ENCODE results near the gene PMM1.

DNA sequence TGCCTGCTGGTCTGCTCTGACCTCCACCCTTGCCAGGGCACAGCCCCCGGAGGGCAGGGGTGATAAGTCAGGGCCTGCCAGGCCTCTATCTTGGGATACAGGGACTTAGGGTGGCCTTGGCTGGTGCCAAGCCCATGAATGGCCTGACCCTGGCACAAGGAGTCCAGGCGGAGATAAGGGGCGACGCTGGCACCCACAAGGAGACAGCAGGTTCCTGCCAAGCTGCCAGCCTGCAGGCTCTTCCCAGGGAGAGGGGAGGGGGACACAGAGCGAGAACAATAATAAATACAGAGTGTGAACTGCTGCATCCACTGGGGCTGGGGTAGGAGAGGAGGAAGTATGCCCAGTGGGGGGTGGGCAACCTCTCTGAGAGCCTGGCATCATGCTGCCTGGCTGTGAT lies 27.9 kb downstream of the PMM1 start:
- TF ChIP-seq, protein P1, sequence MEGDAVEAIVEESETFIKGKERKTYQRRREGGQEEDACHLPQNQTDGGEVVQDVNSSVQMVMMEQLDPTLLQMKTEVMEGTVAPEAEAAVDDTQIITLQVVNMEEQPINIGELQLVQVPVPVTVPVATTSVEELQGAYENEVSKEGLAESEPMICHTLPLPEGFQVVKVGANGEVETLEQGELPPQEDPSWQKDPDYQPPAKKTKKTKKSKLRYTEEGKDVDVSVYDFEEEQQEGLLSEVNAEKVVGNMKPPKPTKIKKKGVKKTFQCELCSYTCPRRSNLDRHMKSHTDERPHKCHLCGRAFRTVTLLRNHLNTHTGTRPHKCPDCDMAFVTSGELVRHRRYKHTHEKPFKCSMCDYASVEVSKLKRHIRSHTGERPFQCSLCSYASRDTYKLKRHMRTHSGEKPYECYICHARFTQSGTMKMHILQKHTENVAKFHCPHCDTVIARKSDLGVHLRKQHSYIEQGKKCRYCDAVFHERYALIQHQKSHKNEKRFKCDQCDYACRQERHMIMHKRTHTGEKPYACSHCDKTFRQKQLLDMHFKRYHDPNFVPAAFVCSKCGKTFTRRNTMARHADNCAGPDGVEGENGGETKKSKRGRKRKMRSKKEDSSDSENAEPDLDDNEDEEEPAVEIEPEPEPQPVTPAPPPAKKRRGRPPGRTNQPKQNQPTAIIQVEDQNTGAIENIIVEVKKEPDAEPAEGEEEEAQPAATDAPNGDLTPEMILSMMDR (IDR thresholded peaks at IDR 0.05): no peak
- TF ChIP-seq POLR2A (IDR thresholded peaks at IDR 0.05; ENCODE audit: low read depth) (no peak), EP300 (IDR thresholded peaks at IDR 0.05) (no peak)

All from esophagus muscularis mucosa (tissue), 4 donors.